HTR-8/SVneo (cell line): ENCODE data around the gene DNLZ.
"Not testable (repeated sequence)": the region's sequence is repeated elsewhere in the genome, so short reads cannot be mapped to it uniquely, and the experiment has no call there.

Experiments
- DNase-seq: peaks from one replicate; pipeline ENCODE4 v3.0.0; 2011; ENCODE audit warnings: low spot score, mixed read lengths; ENCODE audit not compliant: insufficient read length
- FAIRE-seq: peaks from 2 replicates; lab custom pipeline; 2011; peaks lifted over from hg19 to GRCh38; lab: Jason Lieb, UNC

The DNLZ gene

DNA sequence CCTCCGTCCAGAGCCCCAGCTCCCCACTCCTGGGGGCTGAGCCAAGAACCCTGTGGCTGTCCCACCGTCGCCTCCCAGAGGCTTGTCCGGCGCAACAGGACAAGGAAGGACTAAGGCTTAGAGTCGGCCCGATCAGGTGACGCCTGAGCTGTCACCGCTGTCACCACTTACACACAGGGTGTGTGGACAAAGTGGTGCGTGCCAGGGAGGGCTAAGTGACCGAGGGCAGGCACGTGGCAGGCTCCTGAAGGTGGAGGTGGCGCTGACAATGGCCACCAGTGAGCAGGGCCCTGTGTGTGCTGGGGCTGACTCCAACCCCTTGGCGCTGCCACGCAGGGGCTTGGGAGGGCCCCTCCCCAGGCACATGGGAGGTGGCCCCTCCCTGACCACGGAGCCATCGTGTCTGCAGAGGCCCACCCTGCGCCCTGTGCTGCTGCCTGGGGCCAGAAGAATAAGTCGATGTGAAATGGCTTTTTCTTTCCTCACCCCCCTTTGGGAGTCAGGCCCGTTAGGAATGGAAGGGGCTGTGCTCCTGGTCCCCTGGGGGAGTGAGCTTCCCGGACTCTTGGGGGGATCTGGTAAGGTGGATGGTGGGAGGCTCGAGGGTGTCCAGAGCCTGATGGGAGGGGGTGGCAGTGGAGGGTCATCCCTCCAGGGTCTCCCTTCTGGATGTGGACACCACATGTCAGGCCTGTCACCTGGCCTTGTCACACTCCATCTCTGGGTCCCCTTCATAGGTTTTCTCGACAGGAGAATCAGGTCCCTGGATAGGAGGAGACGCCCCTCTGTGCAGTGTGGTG, 38.8 kb downstream of the DNLZ start:
- no peak for FAIRE-seq
- DNase-seq: no peak

DNA sequence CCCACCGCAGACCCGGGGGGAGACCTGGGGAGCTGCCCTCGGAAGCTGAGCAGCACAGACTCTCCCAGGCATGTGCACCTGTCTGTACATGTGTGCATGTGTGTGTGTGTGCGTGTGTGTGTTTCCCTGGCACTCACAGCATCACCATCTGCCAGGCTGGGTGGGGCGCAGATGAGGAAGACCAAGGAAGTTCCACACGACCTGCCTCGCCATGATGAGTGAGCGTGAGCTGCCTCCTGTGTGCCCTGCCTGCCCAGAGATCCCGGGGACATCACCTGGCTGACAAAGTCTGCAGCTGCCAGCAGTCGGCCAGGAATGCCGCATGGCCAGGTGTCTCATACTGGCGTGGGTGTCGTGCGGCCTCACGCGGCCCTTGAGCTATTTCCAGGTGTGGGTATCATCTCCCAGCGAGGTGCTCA, 40.2 kb downstream of the DNLZ start:
- no peak for DNase-seq
- FAIRE-seq: no peak

DNA sequence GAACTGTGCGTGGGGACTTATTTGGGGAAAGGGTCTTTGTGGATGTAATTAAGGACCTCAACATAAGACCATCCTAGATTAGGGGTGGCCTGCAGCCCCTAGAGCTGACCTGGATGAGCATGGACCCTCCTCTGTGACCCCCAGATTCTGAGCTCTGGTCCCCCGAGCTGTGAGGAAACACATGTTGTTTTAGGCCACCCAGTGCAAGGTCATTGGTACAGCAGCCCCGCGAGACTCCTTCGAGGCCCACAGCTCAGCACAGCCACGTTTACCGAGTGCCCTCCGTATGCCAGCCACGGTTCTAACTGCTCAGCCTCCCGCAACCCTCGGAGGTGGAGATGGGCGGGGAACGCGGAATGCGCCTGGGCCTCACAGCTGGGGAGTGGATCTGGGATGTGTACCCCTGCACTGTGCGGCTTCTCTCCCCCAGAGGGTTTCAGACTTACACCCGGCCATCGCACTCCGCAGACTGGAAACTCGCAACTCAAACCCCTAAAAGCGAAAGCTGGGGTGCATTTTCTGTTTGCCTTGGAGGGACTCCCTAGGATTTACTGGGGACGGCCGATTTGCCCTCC, 40.7 kb downstream of the DNLZ start:
- no peak for FAIRE-seq
- DNase-seq: no peak

DNA sequence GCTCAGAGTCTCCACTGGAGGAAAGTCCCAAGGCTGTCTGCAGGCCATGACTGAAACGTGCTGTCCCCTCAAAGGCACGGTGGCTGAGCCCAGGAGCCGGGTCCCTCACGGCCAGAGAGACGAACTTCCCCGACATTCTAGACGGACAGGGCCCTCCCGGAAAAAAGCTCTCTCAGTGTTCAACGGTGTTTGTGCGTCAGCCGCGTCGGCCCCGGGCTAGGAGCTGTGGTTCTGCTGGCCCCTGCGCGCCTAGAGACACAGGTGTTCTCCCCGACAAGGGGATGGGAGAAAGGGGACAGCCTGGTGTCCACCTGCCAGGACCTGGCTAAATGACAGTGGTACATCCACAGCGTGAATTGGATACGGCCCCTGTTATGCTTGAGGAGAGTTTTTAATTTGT, 42.0 kb downstream of the DNLZ start:
- DNase-seq (no peak), FAIRE-seq (no peak)

DNA sequence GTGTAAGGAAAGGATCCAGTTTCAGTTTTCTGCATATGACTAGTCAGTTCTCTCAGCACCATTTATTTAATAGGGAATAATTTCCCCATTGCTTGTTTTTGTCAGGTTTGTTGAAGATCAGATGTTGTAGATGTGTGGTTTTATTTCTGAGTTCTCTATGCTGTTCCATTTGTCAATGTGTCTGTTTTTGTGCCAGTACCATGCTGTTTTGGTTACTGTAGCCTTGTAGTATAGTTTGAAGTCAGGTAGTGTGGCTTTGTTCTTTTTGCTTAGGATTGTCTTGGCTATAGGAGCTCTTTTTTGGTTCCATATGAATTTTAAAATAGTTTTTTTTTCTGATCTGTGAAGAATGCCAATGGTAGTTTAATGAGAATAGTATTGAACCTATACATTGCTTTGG, 42.6 kb downstream of the DNLZ start:
- DNase-seq, FAIRE-seq: not testable (repeated sequence)

DNA sequence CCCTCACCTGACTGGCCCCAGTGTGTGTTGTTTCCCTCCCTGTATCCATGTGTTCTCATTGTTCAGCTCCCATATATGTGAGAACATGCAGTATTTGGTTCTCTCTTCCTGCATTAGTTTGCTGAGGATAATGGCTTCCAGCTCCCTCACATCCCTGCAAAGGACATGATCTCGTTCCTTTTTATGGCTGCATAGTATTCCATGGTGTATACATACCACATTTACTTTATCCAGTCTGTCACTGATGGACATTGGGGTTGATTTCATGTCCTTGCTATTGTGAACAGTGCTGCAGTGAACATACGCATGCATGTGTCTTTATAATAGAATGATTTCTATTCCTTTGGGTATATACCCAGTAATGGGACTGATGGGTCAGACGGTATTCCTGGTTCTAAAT, 43.6 kb downstream of the DNLZ start:
- not testable (repeated sequence) for FAIRE-seq, DNase-seq

DNA sequence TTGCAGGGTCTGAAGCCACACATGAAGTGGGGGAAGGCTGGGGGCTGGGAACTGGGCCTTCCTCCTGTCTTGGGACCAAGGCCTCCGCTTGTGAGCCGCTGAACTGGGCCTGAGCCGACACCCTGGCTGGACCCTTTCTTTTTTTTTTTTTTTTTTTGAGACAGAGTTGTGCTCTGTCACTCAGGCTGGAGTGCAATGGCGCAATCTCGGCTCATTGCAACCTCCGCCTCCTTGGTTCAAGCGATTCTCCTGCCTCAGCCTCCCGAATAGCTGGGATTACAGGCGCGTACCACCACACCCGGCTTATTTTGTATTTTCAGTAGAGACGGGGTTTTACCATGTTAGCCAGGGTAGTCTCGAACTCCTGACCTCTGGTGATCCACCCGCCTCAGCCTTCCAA, 44.3 kb downstream of the DNLZ start:
- not testable (repeated sequence) for FAIRE-seq

DNA sequence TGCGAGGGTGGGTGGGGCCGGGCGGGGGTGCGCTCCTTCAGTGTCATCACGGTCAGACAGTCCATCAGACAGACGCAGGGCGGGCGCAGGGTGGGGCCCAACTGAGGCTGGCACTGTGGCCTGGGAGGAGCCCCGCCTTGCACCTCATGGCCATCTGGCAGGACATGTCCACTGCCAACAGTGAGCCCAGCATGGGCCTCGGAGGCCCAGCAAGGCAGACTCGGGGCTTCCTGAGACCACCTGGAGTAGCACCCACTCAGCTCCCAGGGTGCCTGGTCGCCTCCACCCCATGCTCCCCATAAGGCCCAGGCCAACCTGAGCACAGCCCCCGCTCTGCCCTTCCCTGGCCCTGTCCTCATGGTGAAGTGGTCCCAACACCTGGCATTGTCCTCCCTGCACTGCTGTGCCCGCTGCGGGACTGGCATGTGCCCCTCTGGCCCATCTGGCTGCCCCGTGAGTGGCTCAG, 44.7 kb downstream of the DNLZ start:
- no peak for FAIRE-seq
- no peak for DNase-seq

More for the DNA sequence above, 44.3 kb downstream of the DNLZ start:
- DNase-seq: not testable (repeated sequence)

DNA sequence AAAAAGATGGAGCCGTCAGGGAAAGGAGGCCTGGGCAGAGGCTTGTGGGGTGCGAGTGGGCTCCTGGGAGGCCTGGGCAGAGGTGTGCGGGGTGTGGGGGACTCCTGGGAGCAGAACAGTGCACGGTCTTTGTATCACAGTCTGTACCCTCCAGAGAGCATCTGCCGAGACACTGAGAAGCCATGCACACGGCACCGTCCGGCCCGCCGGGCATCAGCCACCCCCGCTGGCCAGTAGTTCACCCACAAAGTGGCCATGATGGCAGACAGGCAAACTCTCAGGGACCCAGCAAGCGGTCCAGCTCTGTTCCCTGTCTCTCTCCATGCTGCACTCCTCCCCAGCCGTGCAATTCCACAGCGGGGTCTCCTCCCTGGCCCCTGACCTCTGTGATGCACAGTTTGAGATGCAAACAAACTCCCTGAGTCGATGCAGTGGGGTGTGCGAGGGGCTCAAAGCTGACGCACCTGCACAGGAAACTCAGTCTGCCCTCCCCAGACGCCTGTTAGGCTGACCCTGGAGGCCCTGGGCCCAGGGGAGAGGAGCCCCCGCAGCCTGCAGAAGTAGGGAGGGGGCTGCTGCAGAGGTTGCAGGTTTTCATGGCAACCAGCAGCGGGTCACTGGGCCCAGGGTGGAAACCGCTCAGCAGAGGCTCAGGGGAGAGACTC, 45.3 kb downstream of the DNLZ start:
- no peak for DNase-seq
- no peak for FAIRE-seq

DNA sequence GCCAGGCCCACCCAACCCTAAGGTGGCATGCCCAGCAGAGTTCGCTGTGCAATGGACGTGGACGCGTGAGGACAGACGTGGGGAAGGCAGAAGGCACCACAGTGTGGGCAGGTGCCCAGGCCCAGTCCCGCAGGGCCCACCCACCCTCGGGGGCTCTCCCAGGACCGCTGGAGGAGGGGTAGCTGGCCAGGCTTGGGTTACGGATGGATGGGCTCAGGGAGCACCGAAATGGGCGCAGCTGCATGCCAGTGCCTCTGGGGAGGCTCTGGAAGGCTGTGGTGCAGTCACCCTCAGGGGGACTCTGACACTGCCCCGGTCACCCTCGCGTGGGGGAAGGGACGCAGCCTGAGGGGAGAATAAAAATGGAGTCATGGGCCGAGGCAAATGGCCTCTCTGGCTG, 45.8 kb downstream of the DNLZ start:
- no peak for FAIRE-seq

DNA sequence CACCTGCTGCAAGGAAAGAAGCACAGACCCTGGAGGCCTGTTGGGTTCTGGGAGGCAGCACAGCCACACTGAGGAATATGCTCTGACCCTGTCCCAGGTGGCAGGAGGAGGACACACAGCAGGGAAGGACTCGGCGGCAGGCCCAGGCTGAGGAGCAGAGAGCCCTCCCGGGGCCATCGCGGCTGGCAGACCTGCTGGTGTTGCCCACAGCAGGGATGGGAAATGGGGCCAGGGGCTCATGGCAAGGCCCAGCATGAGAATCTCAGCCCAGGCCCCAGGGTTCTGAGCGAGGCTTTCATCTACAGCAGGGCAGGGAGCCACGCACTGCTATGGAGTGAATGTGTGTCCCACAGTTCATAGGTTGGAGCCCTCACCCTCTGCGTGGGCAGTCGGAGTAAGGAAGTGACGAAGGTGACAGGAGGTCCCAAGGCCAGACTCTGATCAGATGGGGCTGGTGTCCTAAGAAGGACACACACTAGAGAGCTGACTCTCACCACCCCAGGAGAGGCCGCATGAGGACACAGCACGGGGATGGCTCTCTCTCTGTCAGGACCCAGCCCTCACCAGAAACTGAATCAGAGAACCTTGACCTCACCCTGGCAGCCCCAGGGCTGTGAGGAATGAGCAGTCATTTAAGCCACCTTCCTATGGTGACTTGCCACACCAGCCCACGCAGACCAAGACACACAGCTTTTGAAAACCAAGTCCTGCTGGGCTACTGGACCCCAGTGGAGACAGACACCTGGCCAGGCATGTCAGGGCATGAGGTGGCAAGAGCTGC, 46.5 kb downstream of the DNLZ start:
- DNase-seq (no peak), FAIRE-seq (no peak)

More for the DNA sequence above, 45.8 kb downstream of the DNLZ start:
- no peak for DNase-seq

DNA sequence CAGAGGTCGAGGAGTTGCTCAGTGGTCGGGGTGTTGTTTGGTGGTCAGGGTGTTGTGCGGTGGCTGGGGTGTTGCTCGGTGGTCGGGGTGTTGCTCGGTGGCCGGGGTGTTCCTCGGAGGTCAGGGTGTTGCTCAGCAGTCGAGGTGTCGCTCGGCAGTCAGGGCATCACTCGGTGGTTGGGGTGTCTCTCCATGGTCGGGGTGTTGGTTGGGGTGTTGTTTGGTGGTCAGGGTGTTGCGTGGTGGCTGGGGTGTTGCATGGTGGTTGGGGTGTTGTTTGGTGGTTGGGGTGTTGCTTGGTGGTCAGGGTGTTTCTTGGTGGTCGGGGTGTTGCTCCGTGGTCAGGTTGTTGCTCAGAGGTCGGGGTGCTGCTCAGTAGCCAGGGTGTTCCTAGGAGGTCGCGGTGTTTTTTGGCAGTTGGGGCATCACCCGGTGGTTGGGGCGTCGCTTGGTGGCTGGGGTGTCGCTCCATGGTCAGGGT, 47.2 kb downstream of the DNLZ start:
- DNase-seq: no peak
- FAIRE-seq: no peak

DNA sequence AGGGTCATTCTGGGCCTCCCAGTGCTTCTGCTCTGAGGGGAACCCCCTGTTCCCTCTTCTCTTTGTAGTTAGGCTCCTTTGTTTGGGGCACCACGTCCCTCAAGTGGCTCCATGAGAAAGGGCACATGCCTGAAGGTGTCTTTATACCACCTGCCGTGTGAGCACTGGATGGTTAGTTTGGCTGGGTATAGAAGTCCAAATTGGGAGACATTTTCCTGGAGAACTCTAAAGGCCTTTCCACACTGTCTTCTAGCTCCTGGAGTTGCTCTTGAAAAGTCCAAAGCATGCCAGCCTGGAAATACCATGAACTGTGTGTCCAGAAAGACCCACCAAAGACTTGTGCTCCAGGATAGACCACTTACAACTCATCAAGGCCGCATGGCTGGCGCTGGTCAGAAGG, 48.6 kb downstream of the DNLZ start:
- no peak for DNase-seq
- no peak for FAIRE-seq

DNA sequence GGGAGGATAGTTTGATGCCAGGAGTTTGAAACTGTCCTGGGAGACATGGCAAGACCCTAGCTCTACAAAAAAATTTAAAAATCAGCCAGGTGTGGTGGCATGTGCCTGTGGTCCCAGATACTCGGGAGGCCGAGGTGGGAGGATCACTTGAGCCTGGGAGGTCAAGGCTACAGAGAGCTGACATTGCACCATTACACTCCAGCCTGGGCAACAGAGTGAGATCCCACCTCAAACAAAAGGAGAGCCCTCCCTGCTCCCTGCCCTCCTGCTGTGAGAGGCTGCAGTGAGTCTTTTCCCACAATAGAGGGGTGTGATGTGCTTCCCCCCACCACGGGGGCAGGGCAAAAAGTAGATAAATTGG, 49.5 kb downstream of the DNLZ start:
- no peak for FAIRE-seq
- no peak for DNase-seq

DNA sequence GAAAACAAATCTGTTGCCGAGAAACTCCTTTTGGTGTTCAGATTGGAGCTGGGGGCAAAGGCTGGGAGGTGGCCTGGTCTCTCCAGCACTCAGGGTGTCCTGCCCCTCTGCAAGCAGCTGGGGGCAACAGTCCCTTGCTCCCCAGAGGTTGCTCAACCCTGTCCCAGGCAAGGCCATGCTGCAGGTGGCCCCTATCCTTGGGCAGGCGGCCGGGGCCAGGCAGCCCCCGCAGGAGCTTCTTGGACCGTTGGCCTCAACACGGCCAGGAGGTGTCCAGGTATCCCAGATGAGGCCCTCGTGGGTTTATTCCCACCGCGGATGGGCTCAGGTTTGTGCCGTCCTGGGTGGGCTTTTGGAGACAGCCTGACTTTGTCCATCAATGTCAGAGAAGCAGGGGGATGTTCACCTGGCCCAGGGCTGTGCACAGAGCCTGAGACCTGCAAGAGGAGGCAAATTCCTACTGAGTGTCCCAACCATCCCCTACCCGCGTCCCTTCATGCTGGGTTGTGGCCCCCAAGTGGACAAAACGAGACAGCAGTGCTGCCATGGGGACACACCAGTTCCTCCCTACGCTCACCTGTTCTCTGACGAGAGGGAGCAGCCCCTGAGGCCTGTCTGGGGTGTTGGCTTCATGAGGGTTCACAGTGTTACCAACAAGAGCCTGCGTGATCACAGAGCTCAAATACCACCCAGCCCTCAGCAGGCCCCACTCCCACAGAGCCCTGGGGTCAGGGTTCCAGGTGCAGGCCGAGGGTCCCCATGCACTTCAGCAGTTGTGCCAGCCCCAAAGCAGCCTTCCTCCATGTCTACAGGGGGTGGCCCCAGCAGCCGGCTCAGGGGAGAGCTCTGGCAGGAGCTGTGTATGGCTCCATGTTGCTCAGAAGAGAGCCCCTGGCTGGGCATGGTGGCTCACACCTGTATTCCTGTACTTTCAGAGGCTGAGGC, 50.2 kb downstream of the DNLZ start:
- no peak for FAIRE-seq
- no peak for DNase-seq

DNA sequence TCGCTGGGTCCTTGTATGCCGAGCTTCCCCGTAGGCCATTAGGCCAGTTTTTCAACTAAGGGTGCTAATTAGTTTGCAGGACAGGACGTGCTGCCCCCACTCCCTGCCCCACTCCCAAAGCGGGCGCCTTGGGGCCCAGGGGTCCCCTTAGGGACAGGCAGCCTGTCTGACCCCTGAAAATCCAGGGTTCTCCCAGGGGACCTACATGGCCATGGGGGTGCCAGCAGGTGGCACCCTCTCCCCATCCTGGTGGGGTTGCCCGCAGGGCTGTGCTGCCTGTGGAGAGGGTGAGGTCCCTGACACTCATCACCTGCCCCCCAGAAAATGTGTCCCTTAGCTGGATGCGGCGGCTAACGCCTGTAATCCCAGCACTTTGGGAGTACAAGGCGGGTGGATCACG, 51.1 kb downstream of the DNLZ start:
- FAIRE-seq (no peak), DNase-seq (peak; percentile 86)

DNA sequence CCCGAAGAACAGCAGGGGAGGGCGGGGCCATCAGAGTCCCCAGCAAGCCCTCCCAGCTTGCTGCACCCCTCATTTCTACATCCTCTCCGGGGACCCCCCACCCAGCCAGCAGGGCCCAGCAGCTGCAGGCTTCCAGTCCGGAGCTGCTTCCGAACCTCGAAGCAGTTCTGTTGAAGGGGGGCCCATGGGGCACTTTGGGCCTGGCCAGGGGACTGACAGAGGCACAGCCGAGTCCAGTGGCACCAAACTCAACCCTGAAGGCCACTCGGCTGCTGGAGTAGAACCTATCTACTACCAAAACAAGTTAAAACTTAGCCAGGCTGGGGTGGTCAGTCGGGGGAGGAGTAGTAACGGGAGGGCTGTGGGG, 51.6 kb downstream of the DNLZ start:
- no peak for DNase-seq
- FAIRE-seq: no peak

DNA sequence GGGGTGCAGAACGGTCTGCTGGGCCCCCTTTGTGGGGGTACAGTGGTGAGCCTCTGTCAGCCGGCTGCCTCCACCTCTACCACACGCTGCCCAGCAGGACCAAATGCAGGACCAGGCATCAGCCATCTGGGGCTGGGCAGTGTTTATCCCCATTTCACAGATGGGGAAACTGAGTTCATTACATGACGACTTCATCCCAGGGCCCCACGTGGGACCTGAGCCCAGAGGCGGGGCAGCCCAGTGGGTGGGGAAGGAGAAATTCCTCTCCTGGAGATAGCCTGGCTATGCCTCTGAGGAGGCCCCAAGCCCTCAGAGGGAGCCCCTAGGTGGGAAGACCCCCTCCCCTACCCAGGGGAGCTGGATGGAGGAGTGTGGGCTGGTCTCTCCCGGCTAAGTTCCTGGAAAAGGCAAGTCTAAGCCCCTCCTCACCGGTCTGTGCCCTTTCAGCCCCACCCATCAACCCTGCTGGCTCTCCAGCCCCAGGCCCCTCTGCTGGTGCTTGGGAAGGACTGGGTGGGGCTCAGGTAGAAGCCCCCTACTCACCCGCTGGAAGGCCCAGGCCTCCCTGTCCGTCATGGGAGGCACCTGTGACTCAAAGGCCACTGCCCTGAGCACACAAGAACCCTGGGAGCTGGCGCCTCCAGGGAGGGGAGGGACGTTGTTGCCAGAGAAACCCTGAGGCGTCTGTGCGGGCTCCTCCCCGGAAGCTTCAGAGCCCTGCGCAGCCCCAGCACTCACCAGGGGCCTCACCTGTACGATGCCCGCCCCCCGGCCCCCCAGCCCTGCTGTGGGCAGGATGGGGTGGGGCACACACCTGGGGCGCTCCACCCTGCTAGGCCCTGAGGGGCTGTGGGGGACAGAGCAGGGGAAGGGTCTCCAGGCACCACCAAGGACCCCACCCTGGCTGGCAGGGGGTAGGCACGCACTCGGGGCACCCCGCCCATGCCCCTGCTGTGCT, 52.2 kb downstream of the DNLZ start:
- FAIRE-seq (no peak), DNase-seq (no peak)
